Measurements from ENCODE around the gene PCED1B. TPM values are rescaled to one million over a fixed set of nuclear protein-coding genes. Genes with fewer than 3 reads are reported as not detected.

PCED1B gene
- total and polyA plus RNA-seq, 2 donors from 2014 or later, result 2.8 to 9.2 TPM

- intact Hi-C loops (cut with DNase I), result no loop called here
Observed at GRCh38 chr12:47082283-47082682, 2.9 kb downstream of the PCED1B start.

GRCh38 chr12:47082796-47083621, 3.6 kb downstream of the PCED1B start:
- no peak overlapping the region for H3K4me3 ChIP-seq (ENCODE audit: low read length in 3 of 3)
- H3K9me3 ChIP-seq (ENCODE audit: control insufficient read depth in 2 of 3, insufficient read depth in 1 of 3, low read length in 3 of 3), result no peaks in the 10 kb centered on the region
- FAIRE-seq (no peak), DNase-seq (peak in 1 of 5 donors; percentile 12)
- H3K4me1 ChIP-seq (ENCODE audit: control insufficient read depth in 2 of 3, insufficient read depth in 2 of 3, low read depth in 1 of 3, low read length in 3 of 3), result peaks cover 0 to 8% (median 4%) of the 10 kb centered on the region in 3 donors
- no peak overlapping the region for H3K9ac ChIP-seq (ENCODE audit: low read length in 3 of 3)
- no peaks in the 10 kb centered on the region for H3K36me3 ChIP-seq (ENCODE audit: control insufficient read depth in 2 of 3, insufficient read depth in 3 of 3, low read length in 3 of 3)
- intact Hi-C loops (cut with DNase I), result no loop called here
- no peak for TF ChIP-seq CTCF (IDR thresholded peaks at IDR 0.05; ENCODE audit: borderline replicate concordance, extremely low read depth, insufficient read depth)
- H3K27me3 ChIP-seq (ENCODE audit: control insufficient read depth, insufficient read depth, low read length), result no peaks in the 10 kb centered on the region
- no peak overlapping the region for H3K27ac ChIP-seq (ENCODE audit: low read depth in 2 of 2, low read length in 2 of 2)

More at GRCh38 chr12:47082283-47082682, 2.9 kb downstream of the PCED1B start:
- TF ChIP-seq CTCF (IDR thresholded peaks at IDR 0.05; ENCODE audit: borderline replicate concordance, extremely low read depth, insufficient read depth), result no peak
- Histone ChIP-seq H3K9ac (ENCODE audit: low read length in 3 of 3) (no peak overlapping the region), H3K36me3 (ENCODE audit: control insufficient read depth in 2 of 3, insufficient read depth in 3 of 3, low read length in 3 of 3) (peaks cover 0 to 2% (median 0%) of the 10 kb centered on the region in 3 donors), H3K27ac (ENCODE audit: low read depth in 2 of 2, low read length in 2 of 2) (no peak overlapping the region), H3K4me3 (ENCODE audit: low read length in 3 of 3) (no peak overlapping the region), H3K9me3 (ENCODE audit: control insufficient read depth in 2 of 3, insufficient read depth in 1 of 3, low read length in 3 of 3) (no peaks in the 10 kb centered on the region), H3K4me1 (ENCODE audit: control insufficient read depth in 2 of 3, insufficient read depth in 2 of 3, low read depth in 1 of 3, low read length in 3 of 3) (peaks cover 0 to 8% (median 4%) of the 10 kb centered on the region in 3 donors), H3K27me3 (ENCODE audit: control insufficient read depth, insufficient read depth, low read length) (no peaks in the 10 kb centered on the region)
- FAIRE-seq (no peak), DNase-seq (no peak)

- Histone ChIP-seq H3K27ac (ENCODE audit: low read depth in 2 of 2, low read length in 2 of 2) (no peak overlapping the region), H3K36me3 (ENCODE audit: control insufficient read depth in 2 of 3, insufficient read depth in 3 of 3, low read length in 3 of 3) (no peaks in the 10 kb centered on the region), H3K27me3 (ENCODE audit: control insufficient read depth, insufficient read depth, low read length) (no peaks in the 10 kb centered on the region), H3K4me1 (ENCODE audit: control insufficient read depth in 2 of 3, insufficient read depth in 2 of 3, low read depth in 1 of 3, low read length in 3 of 3) (peaks cover 0 to 4% (median 2%) of the 10 kb centered on the region in 3 donors), H3K9ac (ENCODE audit: low read length in 3 of 3) (no peak overlapping the region), H3K4me3 (ENCODE audit: low read length in 3 of 3) (no peak overlapping the region), H3K9me3 (ENCODE audit: control insufficient read depth in 2 of 3, insufficient read depth in 1 of 3, low read length in 3 of 3) (no peaks in the 10 kb centered on the region)
- no peak for FAIRE-seq
- no peak for DNase-seq
- intact Hi-C loops (cut with DNase I), result no loop called here
- TF ChIP-seq CTCF (IDR thresholded peaks at IDR 0.05; ENCODE audit: borderline replicate concordance, extremely low read depth, insufficient read depth), result no peak
Observed at GRCh38 chr12:47084172-47084571, 4.8 kb downstream of the PCED1B start.
